ENCODE data around the gene PLEKHG4. TPM values are rescaled to one million over a fixed set of nuclear protein-coding genes. Genes with fewer than 3 reads are reported as not detected.

Gene PLEKHG4
- total RNA-seq, 1 donor from 2014 or later: 3.7 TPM

DNA sequence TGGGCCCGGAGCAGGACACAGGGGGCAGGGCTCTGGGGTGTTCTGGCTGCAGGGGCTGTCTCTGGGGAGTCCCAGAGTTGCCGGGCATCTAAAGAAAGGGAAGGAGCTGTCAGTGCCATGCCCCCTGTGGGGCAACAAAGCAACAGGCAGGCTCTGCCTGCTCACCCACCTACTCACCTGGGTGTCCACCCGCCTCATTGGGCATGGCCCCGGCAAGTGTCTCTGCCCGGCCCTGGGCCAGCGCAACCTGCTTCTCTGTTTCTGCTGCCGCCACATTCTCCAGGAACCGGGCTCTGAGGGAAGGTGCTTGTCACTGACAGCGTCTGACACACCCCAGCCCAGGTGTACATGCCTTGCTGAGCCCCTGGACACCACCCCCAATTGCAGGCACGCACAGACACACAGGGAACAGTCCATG is 45.1 kb upstream of the PLEKHG4 start:
- intact Hi-C loops (cut with DNase I): no loop called here
- no peaks in the 10 kb centered on the region for H3K9me3 ChIP-seq
- TF ChIP-seq, protein P1, sequence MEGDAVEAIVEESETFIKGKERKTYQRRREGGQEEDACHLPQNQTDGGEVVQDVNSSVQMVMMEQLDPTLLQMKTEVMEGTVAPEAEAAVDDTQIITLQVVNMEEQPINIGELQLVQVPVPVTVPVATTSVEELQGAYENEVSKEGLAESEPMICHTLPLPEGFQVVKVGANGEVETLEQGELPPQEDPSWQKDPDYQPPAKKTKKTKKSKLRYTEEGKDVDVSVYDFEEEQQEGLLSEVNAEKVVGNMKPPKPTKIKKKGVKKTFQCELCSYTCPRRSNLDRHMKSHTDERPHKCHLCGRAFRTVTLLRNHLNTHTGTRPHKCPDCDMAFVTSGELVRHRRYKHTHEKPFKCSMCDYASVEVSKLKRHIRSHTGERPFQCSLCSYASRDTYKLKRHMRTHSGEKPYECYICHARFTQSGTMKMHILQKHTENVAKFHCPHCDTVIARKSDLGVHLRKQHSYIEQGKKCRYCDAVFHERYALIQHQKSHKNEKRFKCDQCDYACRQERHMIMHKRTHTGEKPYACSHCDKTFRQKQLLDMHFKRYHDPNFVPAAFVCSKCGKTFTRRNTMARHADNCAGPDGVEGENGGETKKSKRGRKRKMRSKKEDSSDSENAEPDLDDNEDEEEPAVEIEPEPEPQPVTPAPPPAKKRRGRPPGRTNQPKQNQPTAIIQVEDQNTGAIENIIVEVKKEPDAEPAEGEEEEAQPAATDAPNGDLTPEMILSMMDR (IDR thresholded peaks at IDR 0.05): no peak
- peaks cover 82 to 90% of the 10 kb centered on the region in 2 donors for H3K36me3 ChIP-seq
- no peak overlapping the region for H3K4me3 ChIP-seq
- H3K27ac ChIP-seq: no peak overlapping the region
- no peak for DNase-seq (ENCODE audit: low spot score in 2 of 2)
- H3K27me3 ChIP-seq: no peaks in the 10 kb centered on the region
- H3K4me1 ChIP-seq: no peaks in the 10 kb centered on the region

DNA sequence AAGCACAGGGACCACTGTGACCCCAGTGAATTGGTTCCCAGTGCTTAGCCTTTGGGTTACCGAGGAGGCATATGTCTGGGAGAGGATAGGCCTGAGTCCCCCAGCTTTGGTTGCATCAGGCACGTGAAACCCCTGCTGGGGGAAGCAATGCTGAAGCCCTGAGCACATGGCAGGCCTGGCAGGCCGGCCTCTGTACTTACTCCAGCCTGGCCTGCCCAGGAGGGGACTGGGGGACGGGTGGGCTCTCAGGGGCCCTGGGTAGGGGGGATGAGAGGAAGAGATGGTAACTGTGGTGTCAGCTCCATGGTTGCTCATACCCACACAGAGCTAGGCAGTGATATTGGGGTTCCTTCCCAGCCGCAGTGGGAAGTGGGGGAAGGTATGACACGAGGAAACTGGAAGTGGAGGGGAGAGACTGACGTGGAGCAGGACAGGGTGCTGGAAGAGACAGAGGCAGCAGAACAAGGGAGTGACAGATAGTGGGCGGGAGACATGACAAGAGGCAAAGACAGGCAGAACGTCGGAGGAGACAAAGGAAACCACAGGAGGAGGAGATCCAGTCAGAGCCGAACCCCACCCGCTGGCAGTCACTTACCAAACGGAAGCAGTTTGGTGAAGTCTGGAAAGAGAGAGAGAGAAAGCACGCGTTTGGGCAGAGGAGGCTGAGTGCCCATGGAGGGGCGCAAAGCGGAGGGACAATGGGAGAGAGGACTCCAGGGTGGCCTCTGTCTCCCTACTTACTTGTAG is 43.3 kb upstream of the PLEKHG4 start:
- H3K27ac ChIP-seq: no peak overlapping the region
- peaks cover 67 to 72% of the 10 kb centered on the region in 2 donors for H3K36me3 ChIP-seq
- H3K4me3 ChIP-seq: no peak overlapping the region
- H3K9me3 ChIP-seq: no peaks in the 10 kb centered on the region
- H3K4me1 ChIP-seq: peaks cover 5 to 8% of the 10 kb centered on the region in 2 donors
- no peak for DNase-seq (ENCODE audit: low spot score in 2 of 2)
- intact Hi-C loops (cut with DNase I): no loop called here
- TF ChIP-seq, protein P1 (IDR thresholded peaks at IDR 0.05): no peak
- H3K27me3 ChIP-seq: no peaks in the 10 kb centered on the region

DNA sequence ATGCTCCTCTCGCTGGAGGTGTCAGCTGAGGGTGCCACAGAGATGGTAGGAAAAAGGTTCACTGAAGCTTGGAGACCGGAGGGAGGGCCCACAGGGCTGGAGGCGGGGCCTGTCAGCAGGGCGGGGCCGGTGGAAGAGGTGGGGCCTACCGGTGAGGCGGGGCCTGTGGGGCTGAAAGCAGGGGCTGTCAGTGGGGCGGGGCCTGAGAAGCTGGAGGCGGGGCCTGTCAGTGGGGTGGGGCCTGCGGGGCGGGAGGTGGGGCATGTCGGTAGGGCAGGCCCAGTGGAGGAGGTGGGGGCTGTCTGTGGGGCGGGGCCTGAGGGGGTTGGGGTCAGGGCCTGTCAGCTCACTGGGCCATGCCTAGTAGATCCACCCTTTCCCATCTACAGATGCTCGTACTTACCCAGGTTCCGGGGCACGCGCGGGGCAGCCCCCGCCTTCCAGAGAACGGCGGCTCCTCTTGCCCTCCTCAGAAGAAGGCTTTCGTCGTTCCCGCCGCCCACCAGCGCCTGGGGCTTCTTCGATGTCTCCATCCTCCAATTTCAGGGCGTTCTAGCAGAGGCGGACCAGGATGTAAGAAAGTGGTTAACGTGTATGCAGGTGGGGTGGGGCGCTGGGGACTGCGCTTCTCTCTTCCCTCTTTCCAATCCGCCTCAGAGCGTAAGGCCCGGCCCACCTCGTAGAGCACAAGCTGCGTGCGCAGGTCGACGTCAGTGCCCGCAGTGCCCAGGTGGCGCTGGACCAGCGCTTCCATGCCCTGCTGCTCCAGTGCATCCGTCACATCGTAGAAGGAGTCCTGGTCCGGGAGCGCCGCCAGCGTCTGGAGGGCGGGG is 42.6 kb upstream of the PLEKHG4 start:
- intact Hi-C loops (cut with DNase I): no loop called here
- H3K36me3 ChIP-seq: peaks cover 59 to 64% of the 10 kb centered on the region in 2 donors

DNA sequence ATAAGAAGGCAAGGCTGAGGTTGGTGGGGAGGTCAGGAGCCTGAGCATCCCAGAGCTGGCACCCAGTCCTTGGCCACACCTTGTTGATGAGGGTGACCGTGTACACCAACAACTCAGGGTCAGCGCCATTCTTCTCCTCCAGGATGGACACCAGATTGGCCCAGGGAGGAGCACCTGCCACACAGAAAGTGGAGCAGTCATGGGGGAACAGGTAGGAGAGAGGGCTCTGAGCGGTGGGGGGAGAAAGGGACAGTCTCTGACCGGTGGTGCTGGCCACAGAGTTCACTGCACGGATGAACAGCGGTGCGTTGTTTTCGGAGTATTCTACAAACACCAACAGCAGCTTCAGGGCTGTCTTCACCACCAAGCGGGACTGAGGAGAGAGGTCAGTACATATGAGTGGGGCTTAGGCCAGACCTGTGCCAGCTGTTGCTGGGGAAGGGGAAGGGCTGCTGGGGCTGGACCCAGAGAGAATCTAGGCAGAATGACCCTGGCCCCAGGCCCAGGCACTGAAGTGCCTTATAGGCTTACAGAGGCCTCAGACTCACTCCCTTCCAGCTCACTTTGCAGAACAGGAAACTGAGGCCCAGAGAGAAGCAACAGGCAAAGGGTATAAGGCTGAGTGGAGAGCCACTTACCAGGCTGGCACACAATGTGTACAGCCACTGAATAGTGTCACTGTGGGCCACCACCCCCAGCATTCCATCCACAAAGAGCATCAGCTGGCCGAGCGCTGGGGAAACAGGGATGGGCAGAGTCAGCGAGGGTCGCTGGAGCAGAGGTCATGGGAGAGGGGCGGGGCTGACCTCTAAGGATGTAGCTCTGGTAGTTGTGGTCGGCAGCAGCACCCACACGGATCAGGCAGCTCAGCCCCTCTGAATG is 41.7 kb upstream of the PLEKHG4 start:
- no peak for DNase-seq (ENCODE audit: low spot score in 2 of 2)
- peaks cover 57 to 60% of the 10 kb centered on the region in 2 donors for H3K36me3 ChIP-seq
- H3K9me3 ChIP-seq: no peaks in the 10 kb centered on the region
- TF ChIP-seq, protein P1 (IDR thresholded peaks at IDR 0.05): no peak
- no peaks in the 10 kb centered on the region for H3K27me3 ChIP-seq
- H3K27ac ChIP-seq: no peak overlapping the region
- peaks cover 5 to 17% of the 10 kb centered on the region in 2 donors for H3K4me1 ChIP-seq
- intact Hi-C loops (cut with DNase I): no loop called here
- H3K4me3 ChIP-seq: no peak overlapping the region

More for the DNA sequence above, 42.6 kb upstream of the PLEKHG4 start:
- TF ChIP-seq, protein P1 (IDR thresholded peaks at IDR 0.05): no peak
- H3K9me3 ChIP-seq: no peaks in the 10 kb centered on the region
- H3K27me3 ChIP-seq: no peaks in the 10 kb centered on the region
- DNase-seq (ENCODE audit: low spot score in 2 of 2): no peak
- H3K4me3 ChIP-seq: no peak overlapping the region
- H3K27ac ChIP-seq: no peak overlapping the region
- peaks cover 5 to 16% of the 10 kb centered on the region in 2 donors for H3K4me1 ChIP-seq

DNA sequence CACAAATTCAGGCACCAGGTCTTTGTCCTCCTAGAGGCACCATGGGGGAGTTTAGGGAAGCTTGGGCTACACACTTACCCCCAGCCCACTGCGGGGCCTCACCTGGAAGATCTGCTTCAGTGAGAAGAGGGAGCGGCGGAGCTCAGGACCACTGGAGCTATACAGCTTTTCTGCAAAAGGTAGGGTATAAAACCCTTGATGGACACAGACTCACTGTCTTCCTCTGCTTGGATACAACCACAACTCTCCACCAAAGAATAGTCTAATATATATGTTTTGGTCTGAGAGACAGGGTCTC is 41.1 kb upstream of the PLEKHG4 start:
- no peak overlapping the region for H3K27ac ChIP-seq
- no peak for DNase-seq (ENCODE audit: low spot score in 2 of 2)
- TF ChIP-seq, protein P1 (IDR thresholded peaks at IDR 0.05): no peak
- intact Hi-C loops (cut with DNase I): no loop called here
- no peaks in the 10 kb centered on the region for H3K27me3 ChIP-seq
- peaks cover 54 to 56% of the 10 kb centered on the region in 2 donors for H3K36me3 ChIP-seq
- H3K4me3 ChIP-seq: no peak overlapping the region
- peaks cover 5 to 17% of the 10 kb centered on the region in 2 donors for H3K4me1 ChIP-seq
- no peaks in the 10 kb centered on the region for H3K9me3 ChIP-seq
